NCI-H1105 treated with DMSO at 0.1 percent for 48 hours (cell line): ENCODE data around the gene GPR146.
"Not testable (repeated sequence)": the region's sequence is repeated elsewhere in the genome, so short reads cannot be mapped to it uniquely, and the experiment has no call there.

Experiments used
- DNase-seq: peaks from one replicate; lab custom pipeline; 2025; lab: John Stamatoyannopoulos, UW

Gene GPR146

DNA sequence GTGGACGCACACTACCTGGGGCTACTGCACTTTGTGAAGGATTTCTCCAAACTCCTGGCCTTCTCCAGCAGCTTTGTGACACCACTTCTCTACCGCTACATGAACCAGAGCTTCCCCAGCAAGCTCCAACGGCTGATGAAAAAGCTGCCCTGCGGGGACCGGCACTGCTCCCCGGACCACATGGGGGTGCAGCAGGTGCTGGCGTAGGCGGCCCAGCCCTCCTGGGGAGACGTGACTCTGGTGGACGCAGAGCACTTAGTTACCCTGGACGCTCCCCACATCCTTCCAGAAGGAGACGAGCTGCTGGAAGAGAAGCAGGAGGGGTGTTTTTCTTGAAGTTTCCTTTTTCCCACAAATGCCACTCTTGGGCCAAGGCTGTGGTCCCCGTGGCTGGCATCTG lies 14.0 kb downstream of the GPR146 start:
- no peak for DNase-seq

DNA sequence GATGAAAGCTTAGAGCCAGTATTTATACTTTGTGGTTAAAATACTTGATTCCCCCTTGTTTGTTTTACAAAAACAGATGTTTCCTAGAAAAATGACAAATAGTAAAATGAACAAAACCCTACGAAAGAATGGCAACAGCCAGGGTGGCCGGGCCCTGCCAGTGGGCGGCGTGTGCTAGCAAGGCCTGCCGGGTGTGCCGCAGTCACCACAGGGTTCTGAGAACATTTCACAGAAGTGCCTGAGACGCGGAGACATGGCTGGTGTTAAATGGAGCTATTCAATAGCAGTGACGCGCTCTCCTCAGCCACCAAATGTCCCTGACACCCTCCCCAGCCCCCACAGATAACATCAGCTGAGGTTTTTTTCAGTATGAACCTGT lies 14.5 kb downstream of the GPR146 start:
- DNase-seq, result no peak

DNA sequence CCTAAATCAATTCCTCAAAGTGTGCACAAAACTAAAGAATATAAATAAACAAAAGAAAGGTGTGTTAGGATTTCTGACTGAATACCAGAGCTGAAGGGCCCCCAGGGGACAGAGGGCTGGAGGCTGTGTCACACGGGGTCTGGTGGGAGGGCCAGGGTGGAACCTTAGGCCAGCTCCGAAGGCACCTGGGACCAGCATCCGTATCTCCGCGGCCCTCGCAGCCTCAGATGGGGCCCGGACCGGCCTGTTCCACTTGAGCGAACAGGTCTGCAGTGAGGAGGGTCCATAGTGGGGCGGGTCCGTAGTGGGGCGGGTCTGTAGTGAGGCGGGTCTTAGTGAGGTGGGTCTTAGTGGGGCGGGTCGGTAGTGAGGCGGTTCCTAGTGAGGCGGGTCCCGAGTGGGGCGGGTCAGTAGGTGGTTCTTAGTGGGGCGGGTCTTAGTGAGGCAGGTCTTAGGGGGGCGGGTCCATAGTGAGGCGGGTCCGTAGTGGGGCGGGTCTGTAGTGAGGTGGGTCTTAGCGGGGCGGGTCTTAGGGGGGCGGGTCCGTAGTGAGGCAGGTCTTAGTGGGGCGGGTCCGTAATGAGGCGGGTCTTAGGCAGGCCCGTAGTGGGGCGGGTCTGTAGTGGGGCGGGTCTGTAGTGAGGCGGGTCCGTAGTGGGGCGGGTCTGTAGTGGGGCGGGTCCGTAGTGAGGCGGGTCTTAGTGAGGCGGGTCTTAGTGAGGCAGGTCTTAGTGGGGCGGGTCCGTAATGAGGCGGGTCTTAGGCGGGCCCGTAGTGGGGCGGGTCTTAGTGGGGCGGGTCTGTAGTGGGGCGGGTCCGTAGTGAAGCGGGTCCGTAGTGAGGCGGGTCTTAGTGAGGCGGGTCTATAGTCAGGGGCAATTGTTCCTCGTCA lies 15.1 kb downstream of the GPR146 start:
- no peak for DNase-seq

DNA sequence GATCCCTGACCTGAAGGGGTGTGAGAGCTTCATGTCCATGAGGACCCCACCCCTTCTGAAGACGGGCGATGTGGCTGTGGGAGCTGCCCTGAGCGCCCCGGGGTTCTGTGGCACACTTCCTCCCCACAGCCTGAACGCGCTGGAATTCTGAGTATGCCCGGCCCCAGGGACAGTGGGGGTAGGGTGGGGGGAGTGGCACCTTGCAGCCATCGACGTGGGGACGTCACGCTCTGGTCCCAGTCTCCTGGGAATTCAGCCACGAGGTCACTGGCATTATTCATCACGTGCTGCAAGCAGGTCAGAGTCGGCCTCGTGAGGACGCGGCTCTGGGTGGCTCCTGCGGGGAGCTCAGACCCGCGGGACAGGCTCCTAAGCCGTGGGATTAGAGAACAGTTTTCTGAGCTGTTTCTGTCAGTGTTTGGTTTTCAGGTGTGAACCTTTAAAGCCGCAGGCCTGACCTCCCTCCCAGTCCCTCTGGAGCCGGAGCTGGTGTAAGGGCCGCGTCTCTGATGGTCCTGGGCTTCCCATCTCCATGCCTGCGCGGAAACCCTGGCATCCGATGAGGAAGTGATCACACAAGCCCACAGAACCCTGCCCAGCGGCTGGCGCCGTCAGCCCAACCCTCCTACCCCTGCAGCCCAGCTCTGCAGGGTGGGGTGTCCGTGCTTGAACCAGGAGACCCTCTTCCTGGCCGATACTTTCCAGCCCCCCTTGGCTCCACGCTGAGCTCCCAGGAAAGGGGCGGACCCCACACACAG lies 16.1 kb downstream of the GPR146 start:
- DNase-seq, result no peak

DNA sequence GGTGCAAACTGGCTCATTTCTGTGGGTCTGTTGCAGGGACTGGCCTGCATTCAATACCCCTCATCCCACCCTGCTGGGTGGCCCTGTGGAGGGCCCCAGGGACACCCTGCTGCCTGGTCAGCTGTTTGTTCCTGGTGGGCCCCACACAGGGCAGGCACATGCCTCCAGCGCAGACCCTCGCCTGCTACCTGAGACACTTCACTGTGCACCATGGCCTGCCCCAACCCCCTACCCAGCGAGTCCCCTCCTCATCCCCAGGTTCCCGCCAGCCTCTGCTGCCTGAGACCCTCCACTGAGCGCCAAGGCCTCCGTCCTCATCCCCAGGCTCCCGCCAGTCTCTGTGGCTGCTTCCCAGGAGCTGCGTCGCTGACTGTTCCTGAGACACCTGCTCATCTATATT lies 16.8 kb downstream of the GPR146 start:
- DNase-seq, result no peak

DNA sequence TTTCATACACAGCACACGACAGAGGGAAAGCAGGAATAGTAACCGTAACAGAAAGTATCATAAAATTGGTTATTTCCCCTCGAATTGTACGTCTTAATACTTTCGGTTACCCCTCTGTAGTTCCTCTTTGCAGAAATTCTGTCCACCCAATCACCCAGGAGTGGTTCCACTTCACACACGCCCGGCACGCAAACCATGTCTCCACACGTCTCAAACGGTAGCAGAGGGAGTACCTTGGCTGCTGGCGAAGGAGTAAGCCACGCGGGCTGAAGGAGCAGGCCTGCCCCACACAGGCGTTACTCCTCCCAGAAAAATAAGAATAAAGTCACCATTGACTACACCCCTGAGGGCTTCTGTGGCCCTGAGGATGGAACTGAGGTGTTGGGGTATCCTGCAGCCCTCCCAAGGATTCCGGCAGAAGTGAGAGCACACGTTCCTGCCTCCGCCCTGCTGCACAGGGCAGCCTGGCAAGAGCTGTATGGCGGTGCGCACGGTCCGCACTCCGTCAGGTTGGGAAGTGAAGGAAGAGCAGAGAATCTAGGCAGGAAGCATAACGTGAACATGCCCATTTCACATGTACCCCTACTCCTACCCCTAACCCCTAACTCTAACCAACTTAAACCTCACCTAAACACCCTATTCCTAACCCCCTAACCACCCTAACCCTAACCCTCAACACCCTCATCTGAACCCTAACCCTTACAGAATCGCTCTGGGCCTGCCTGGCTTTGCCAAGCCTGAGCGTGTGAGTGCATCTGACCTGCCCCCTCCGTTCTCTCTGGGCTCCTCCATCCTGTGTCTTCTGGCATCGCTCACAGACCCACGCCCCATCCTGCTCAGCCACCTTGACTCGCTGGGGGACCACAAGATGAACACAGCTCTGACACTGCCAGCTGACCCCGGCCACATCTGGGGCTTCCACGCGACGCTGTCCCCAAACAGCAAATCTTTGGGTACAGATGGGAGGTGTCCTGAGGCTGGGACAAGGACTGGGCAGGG lies 18.2 kb downstream of the GPR146 start:
- no peak for DNase-seq

DNA sequence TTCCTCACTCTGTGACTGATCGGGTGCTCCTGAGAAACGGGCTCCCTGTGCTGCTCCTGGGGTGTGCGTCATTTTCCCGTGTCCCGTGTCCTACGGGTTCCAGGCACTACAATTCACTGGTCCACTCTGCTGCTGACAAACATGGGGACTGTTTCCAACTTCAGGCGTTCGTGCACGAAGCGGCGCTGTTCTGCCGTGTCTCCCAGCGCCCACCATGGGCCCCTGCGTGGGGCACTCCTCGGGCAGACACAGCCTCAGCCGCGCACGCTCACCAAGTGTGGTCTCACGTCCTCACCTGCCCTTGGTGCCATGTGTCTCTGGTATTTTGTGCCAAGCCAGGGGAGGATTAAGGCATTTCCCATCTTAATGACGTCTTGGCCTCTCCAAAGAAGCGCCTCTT lies 19.0 kb downstream of the GPR146 start:
- DNase-seq, result no peak

DNA sequence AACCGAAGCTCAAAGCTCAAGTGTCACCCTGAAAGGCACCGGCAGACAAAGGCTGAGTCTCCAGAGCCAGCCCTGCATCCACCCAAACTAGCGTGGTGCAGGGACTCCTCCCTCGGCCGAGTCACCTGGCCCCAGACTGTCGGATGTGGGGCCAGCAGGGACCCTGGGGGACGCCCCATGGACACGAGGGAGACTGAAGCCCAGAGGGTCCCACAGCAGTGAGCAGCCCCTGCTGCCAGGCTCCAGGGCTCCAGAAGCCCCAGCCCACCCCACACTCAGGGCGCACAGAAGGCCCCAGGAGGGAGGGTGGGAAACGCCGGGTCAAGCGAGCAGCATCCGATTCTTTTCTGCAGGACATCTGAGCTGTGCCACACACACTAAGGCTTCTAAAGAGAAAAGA lies 20.2 kb downstream of the GPR146 start:
- no peak for DNase-seq

DNA sequence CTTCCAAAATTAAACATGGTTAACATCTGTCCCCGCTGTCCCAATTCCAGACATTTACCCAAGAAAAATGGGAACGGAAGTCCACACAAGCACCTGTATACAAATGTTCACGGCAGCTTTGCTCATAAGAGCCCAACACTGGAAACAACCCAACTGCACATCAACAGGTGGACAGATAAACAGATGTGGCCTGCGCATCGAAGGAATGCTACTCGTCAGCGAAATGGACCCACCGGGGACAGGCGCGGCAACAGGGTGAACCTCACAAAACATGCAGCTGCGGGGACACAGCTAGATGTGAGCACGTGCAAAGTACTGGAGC lies 20.9 kb downstream of the GPR146 start:
- no peak for DNase-seq

DNA sequence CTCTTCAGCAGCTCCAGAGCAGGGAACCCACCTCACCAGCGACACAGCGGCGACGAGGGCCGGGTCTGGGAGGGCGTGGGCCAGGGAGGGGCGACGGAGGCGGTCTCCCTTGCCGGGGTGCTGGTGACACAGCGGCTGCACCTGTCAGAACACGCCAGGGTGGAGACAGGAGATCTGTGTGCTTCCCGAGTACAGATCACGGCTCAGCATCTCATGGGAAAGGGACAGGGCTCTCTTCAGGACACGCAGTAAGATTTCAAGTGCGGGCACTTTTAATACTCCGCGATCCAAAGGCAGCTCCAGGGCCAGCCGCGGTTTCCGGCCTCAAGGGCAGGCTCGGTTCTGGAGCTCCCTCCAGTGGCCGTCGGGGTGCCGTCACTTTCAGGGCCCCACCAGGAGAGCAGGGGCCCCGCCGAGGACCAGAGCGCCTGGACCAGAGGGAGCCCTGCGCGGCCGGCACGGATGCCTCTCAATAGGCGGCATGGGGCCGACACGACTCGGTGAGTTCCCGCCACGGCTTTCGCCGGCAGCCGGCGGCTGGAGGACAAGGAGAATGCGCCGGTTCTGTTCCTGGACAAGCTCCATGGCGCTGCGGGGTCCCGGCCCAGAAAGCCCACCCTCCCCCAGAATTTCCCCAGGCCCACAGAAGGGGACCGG lies 21.4 kb downstream of the GPR146 start:
- peak; percentile 34 for DNase-seq

DNA sequence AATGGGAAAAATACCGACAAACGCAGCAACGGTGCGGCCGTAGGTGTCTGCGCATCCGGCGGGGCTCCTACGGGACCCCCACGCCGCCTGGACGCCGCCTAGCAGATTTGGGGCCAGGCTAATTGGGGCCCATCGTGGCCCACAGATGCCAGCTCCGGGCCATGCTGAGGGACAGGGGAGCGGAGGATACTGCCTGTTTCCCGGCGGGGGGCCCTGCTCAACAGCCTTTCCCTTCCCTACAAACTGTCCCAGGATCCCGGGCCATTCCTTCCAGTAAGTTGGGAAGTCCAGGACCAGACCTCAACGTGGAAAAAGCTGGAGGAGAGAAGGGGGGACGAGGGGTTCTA lies 21.9 kb downstream of the GPR146 start:
- no peak for DNase-seq

DNA sequence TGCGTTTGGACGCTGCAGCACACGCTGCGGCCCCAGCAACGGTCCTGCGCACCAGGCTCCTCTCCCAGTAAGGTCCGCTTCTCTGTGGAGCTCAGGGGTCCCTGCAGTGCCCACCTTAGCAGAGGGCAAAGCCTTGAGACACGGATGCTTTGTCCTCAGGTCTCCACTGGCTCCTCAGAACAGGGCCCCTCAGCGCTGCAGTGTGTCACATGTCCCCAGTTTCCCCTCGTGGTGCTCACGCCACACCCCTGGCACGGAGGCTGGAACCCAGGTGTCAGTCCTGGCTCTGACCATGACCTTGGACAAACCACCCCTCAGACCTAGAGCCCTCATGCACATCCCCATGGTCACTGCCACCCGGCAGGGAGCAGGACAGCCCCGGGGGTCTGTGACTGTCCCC lies 23.7 kb downstream of the GPR146 start:
- no peak for DNase-seq

DNA sequence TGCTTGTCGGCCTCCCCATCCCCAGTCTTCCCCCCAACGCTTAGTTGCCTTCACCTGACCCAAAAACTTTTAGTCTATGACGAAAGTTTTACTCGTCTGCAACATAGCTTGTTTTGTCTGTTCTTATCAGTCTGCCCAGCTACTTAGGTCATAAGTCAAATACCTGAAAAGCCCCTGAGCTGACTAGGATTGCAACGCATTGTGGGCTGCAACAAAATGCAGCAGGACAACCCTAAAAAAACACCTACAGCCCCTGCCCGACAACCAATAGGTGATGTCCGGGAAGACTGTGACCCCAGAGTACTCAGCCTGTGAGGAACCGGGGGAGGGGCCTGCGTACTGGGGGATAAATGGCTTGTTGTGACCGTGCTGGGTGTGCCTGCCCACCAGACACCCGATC lies 24.3 kb downstream of the GPR146 start:
- no peak for DNase-seq

DNA sequence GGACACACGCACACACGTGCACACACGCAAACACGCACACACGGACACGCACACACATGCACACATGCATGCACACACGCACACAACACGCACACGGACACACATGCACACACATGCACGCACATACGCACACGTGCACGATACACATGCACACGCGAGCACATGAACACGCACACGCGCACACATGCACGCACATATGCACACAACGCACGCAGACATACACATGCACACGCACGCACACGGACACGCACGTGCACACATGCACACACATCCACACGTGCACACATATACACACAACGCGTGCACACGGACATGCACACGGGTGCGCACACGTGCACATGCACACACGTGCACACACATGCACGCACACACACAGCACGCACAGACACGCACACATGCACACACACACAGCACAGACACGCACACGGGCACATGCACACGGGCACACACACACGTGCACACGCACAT lies 26.2 kb downstream of the GPR146 start:
- DNase-seq, result no peak

DNA sequence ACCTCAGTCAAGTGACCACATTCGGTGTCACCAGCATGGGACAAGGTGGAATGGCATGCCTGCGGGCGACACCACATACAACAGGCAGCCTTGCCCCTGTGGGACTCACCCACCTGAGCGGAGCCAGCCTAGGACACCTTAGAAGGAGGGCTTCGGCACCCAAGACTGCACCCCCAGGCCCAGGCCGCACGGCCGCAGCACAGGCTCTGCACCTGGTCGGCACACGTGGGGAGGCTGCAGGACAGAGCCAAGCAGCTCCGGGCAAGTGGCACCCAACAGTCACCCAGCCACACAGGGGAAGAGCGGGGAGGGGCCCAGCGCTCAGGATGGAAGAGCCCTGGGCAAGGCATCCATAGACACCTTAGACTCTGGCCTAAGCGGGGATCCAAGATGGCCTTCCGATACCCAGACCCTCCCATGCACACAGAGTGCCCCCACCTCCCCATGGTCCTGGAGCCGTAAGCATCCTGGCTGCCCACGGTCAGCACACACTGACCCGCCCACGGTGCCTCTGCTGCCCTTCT lies 27.4 kb downstream of the GPR146 start:
- DNase-seq, result no peak

DNA sequence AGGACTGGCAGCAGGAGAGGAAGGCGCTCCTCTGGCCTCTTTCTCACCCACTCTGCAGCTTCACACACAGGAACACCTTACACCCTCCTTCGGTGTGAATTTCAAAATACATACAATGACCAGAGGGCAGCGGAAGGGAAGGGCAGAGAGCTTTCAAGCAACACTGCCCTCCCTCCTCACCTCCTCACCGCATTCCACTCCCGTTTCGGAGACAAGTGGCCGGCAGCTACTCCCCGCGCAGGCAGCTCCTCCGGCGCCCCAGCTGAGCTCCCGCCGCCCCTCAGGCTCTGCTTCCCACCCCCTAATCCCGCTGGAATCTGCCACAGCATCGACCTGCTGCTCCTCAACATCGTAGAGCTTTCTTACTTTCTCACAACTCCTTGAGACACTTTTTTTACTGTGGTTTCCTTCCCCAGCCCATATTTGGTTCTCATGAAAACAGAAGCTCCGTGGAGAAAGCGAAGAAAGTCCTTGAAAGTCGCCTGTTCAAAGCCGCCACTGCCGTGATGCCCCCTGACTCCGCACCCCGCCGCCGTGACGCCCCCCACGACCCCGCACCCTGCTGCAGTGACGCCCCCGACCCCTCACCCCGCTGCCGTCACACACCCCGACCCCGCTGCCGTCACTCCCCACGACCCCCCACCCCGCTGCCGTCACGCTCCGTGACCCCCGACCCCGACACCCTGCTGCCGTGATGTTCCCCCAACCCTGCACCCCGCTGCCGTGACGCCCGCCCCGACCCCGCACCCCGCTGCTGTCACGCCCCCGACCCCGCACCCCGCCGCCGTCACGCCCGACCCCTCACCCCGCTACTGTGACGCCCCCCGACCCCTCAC lies 29.0 kb downstream of the GPR146 start:
- DNase-seq, result no peak

DNA sequence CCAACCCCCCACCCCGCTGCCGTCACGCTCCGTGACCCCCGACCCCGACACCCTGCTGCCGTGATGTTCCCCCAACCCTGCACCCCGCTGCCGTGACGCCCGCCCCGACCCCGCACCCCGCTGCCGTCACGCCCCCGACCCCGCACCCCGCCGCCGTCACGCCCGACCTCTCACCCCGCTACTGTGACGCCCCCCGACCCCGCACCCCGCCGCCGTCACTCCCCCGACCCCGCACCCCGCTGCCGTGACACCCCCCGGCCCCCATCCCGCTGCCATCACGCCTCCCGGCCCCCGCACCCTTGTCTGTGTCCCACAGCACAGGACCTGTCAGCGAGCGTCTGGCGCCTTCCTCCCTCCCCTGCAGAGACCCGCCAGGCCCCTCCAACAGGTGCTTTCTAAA lies 29.7 kb downstream of the GPR146 start:
- not testable (repeated sequence) for DNase-seq

DNA sequence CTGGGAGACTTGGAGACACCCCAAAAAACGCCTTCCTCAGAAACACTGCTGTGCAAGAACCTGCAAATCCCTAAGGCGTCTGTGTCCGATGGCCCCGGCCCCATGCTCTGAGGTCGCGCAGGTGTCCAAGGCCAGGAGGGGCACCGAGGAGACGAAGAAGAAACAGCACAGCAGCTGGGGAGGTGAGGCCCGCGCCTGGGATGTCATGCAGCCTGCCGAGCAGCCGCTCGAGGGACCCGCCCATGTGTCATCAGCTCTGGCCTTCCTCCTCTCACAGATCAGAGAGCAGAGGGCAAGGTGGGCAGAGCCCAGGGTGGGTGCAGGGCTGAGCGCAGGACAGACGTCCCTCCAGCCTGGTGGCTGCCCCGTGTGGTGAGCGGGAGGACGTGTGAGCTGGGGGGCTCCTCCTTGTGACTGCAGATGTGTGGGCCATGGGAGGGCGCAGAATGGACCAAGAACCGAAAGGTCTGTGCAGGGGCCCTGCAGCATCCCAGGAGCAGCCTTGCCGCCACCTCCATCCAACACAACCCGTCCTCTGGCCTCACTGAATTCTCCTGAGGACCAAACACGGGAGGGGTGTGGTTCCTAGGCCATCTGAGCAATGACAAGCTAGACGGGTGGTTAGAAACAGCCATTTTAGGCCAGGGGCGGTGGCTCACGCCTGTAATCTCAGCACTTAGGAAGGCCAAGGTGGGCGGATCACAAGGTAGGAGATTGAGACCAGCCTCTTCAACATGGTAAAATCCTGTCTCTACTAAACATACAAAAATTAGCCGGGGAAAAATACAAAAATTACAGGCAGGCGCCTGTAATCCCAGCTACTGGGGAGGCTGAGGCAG lies 30.5 kb downstream of the GPR146 start:
- no peak for DNase-seq

DNA sequence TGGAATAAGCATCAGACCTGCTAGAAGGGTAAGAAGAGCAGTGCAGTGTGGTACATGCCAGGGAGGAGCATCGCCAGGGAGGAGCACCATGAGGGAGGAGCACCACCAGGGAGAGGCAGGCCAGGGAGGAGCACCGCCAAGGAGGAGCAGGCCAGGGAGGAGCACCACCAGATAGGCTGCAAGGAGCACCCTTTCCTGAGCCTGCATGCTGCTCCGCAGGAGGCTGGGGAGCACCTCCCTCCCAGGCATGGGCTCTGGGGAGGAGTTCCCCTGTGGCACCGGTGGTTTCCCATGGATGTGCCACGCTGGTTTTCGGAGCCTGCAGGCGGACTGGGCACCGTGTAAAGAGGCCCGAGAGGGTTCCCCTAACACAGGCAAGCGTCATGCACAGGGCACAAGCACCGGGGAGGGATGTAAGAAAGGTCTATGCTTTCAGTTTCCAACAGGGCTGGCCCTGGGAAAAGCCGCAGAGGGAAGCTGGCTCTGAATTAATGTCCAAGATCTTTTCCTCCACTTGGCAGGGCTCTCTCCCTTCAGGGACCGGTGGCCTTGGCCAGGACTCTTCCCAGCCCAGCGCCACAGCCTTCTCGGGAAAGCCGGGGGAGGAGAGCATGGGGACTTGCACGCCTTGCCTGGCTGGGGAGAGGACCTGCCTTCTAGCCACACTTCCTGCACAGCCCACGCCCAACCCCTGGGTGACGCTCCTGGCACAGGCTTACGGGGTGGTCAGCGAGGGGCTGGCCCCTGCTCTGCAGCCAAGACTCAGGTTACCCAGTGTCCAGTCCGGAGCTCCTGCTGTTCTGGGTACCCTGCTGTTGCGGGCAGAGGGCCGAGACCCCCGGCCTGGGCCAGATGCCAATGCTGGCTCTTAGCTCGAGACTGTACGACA lies 32.1 kb downstream of the GPR146 start:
- no peak for DNase-seq
